ACC112 (cell line): ENCODE measurements around the gene SIK3.
A peak's percentile ranks its signal among the peaks of the same experiment; 100 is the strongest.

Experiments used
- H2AFZ ChIP-seq: fragments of 200-600 bp; sonication (generic); one replicate; pipeline ENCODE4 v1.6.0; 2017; ENCODE audit warnings: antibody characterized with exemption, low read length; ENCODE audit not compliant: unreplicated experiment
- H3K27ac ChIP-seq: fragments of 200-600 bp; sonication (generic); 2 replicates; pipeline ENCODE4 v1.5.1; 2014; ENCODE audit warnings: low read depth, mild to moderate bottlenecking, antibody characterized with exemption, low read length, moderate library complexity
- H3K27me3 ChIP-seq: fragments of 200-600 bp; sonication (generic); 2 replicates; pipeline ENCODE4 v1.6.1; 2014; ENCODE audit warnings: mild to moderate bottlenecking, antibody characterized with exemption, low read length, moderate library complexity, mixed read lengths; ENCODE audit not compliant: insufficient read depth
- H3K36me3 ChIP-seq: fragments of 200-600 bp; sonication (generic); 2 replicates; pipeline ENCODE4 v1.6.1; 2016; ENCODE audit warnings: mild to moderate bottlenecking, antibody characterized with exemption, low read length, moderate library complexity, mixed read lengths; ENCODE audit not compliant: insufficient read depth
- H3K4me1 ChIP-seq: fragments of 200-600 bp; sonication (generic); one replicate; pipeline ENCODE4 v1.6.1; 2016; ENCODE audit warnings: low read length, mixed read lengths; ENCODE audit not compliant: insufficient read depth, unreplicated experiment, control insufficient read depth
- H3K4me3 ChIP-seq: fragments of 200-600 bp; sonication (generic); 2 replicates; pipeline ENCODE4 v1.5.1; 2014; ENCODE audit warnings: mild to moderate bottlenecking, low read depth, low read length
- H3K79me2 ChIP-seq: fragments of 200-600 bp; sonication (generic); one replicate; pipeline ENCODE4 v1.6.0; 2016; ENCODE audit warnings: low read length; ENCODE audit not compliant: control insufficient read depth, unreplicated experiment, insufficient read depth

SIK3 gene

DNA sequence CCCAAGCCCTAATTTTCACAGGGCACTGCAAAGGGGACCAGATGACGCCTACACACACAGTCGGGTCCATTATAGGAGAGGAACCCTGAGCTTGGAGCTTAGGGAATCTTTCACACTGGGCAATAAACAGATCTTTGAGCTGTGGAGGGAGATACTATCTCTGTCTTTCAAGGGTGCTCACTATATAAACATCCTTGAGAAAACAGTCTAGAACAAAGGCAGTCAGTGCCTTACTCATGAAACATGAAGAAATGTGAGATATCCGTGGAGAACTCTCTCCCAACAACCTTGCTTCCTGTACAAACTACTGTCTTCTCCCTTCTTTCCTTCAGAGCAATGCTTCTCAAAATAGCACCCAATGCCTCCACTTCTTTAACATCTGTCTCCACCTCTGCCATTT, 151.8 kb downstream of the SIK3 start:
- Histone ChIP-seq H3K27ac (no peak overlapping the region), H3K79me2 (no peaks in the 10 kb centered on the region), H3K4me3 (no peak overlapping the region), H3K27me3 (no peaks in the 10 kb centered on the region), H2AFZ (no peak overlapping the region), H3K36me3 (peaks cover 10% of the 10 kb centered on the region), H3K4me1 (no peaks in the 10 kb centered on the region)

- Histone ChIP-seq H3K36me3 (peaks cover 9% of the 10 kb centered on the region; the same call in 1 of the 2 replicates), H3K79me2 (no peaks in the 10 kb centered on the region), H2AFZ (no peak overlapping the region), H3K4me1 (no peaks in the 10 kb centered on the region), H3K27ac (no peak overlapping the region), H3K4me3 (no peak overlapping the region), H3K27me3 (no peaks in the 10 kb centered on the region)
Observed at GRCh38 chr11:116939499-116939898, 158.7 kb downstream of the SIK3 start.

DNA sequence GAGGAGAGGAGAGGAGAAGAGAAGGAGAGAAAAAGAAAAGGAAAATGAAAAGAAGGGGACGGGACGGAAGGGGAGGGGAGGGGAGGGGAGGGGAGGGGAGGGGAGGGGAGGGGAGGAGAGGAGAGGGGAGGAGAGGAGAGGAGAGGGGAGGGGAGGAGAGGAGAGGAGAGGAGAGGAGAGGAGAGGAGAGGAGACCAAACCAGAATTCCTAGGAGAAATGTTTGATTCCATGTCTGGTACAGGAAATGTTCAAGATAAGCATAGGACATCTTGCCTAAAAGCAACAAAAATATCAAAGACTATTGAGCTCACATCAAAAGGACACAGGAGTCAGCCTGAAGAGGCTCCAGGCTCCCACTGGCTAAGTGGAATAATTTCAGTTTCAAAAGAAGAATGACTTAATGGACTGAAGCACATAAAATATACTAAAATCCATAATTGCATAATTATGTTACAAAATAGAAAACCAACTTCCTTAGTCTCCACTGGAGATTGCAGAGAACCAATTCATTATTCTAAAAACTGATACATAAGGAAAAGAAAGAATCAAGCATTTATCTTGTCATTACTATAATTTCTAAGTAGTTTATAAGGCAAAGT, 159.7 kb downstream of the SIK3 start:
- Histone ChIP-seq H3K27ac (no peak overlapping the region), H3K27me3 (no peaks in the 10 kb centered on the region)

GRCh38 chr11:116936754-116937446, 161.3 kb downstream of the SIK3 start:
- peaks cover 14% of the 10 kb centered on the region; the same call in 1 of the 2 replicates for H3K36me3 ChIP-seq
- no peaks in the 10 kb centered on the region for H3K27me3 ChIP-seq
- H3K27ac ChIP-seq, result no peak overlapping the region
- H2AFZ ChIP-seq, result no peak overlapping the region
- no peaks in the 10 kb centered on the region for H3K79me2 ChIP-seq
- peaks cover under 1% of the 10 kb centered on the region for H3K4me1 ChIP-seq
- H3K4me3 ChIP-seq, result no peak overlapping the region

More for the DNA sequence above, 159.7 kb downstream of the SIK3 start:
- Histone ChIP-seq H3K4me1 (no peaks in the 10 kb centered on the region), H3K36me3 (peaks cover 14% of the 10 kb centered on the region; the same call in 1 of the 2 replicates), H3K4me3 (no peak overlapping the region), H2AFZ (no peak overlapping the region), H3K79me2 (no peaks in the 10 kb centered on the region)

DNA sequence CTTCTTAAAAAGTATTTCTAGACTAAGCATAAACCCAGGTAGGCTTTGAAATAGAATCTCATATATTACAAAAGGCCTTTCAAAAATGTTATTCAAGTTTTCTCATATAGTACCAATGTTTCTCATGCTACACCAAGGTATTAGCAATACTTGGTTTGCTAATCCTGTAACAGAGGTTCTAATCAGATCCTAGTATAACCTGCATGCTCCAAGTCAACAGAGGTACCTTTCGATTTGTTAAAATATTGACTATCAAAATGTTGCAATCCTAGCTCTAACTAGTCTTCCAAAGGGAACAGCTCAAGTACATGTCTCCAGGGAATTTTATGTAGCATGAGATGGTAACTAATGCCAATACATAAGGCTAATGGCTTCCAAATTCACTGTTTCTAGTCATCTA, 162.7 kb downstream of the SIK3 start:
- Histone ChIP-seq H2AFZ (no peak overlapping the region), H3K79me2 (no peaks in the 10 kb centered on the region), H3K27me3 (no peaks in the 10 kb centered on the region), H3K4me3 (no peak overlapping the region), H3K4me1 (peaks cover 15% of the 10 kb centered on the region), H3K36me3 (peaks cover 14% of the 10 kb centered on the region; the same call in 1 of the 2 replicates), H3K27ac (no peak overlapping the region)

DNA sequence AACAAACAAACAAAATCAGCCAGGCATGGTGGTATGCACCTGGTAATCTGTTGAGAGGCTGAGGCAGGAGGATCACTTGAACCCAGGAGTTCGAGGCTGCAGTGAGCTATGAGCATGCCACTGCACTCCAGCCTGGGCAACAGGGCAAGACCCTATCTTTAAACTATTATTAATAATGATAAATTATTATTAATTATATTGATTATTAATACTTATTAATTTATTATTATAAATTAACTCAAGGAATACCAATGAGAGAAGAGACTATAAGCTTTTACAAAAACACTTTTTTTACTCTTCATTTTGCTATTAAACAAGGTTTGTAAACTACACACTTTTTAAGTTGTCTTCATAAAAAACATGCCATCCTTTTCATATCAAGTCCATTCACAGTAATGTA, 163.1 kb downstream of the SIK3 start:
- Histone ChIP-seq H3K27ac (no peak overlapping the region), H3K27me3 (no peaks in the 10 kb centered on the region), H3K36me3 (peaks cover 14% of the 10 kb centered on the region; the same call in 1 of the 2 replicates), H2AFZ (no peak overlapping the region), H3K4me1 (peaks cover 19% of the 10 kb centered on the region), H3K79me2 (no peaks in the 10 kb centered on the region), H3K4me3 (no peak overlapping the region)

DNA sequence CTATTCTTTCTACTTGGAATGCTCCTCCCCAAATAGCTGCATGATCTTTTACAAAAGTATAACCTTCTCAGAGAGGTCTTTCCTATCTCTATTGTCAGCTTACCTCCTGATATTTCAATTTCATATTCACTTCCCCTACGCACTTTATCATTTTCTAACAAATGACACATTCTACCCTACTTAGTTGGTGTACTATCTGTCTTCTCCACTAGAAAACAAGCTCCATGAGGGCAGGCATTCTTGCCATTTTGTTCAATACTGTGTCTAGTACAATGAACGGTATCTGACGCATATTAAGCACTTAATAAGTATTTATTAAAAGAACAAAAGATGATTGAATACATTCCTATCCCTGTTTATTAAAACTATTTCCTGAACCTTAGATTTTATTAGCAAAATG, 164.3 kb downstream of the SIK3 start:
- Histone ChIP-seq H3K79me2 (no peaks in the 10 kb centered on the region), H3K36me3 (peaks cover 14% of the 10 kb centered on the region; the same call in 1 of the 2 replicates), H3K27ac (no peak overlapping the region), H2AFZ (no peak overlapping the region), H3K27me3 (no peaks in the 10 kb centered on the region), H3K4me1 (peaks cover 26% of the 10 kb centered on the region), H3K4me3 (no peak overlapping the region)

DNA sequence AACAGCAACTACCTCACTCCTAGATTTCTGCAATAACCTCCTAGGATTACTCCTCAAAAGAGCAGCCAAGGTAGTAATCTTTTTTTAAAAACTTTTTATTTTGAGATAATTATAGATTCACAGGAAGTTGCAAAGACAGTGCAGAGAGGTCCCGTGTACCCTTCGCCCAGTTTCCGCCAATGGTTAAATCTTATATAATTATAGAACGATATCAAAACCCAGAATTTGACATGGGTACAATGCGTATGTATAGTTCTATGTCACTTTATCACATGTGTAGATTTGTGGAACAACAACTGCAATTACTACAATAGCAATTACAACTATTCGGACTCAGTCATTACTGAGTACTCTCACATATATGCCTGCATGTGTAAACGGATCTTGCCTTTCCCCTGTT, 166.0 kb downstream of the SIK3 start:
- Histone ChIP-seq H3K36me3 (peaks cover 14% of the 10 kb centered on the region; the same call in 1 of the 2 replicates), H3K27ac (no peak overlapping the region), H3K27me3 (no peaks in the 10 kb centered on the region), H3K79me2 (no peaks in the 10 kb centered on the region), H3K4me1 (peaks cover 29% of the 10 kb centered on the region), H3K4me3 (no peak overlapping the region), H2AFZ (no peak overlapping the region)

DNA sequence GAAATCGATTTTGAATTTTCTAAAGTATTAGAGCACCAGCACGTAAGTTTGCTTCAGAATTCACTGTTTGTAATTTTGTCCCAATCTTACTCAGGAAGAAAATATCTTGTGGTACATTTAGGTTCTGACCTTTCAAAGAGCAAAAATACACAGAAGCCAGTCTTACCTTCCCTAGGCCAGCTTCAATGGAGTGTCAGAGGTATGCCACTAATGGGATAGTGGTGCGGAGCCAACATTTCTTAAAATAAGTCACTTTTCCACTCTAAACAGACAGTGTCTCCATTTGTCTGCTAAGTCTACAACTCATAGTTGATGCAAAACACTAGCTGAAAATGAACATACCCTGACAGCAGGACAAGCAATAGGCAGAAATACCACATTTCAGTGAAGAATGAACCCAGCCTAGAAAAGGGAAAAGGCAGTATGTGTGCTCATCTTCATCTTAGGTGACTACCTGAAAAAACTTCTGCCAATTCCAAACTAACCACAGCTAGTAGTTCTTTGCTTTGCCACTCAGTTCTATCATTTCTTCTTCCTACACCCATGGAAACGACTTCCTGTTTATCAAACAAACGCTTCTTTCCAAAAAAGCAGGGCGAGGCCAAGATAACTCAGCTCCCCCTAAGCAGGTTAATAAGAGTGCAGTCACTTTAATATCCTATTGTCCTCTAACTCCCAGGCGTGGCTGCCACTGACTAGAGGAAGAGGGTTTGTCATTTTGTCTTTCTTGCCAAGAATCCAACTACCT, 166.8 kb downstream of the SIK3 start:
- Histone ChIP-seq H3K27me3 (no peaks in the 10 kb centered on the region), H3K36me3 (peaks cover 7% of the 10 kb centered on the region; the same call in 1 of the 2 replicates), H3K4me3 (no peak overlapping the region), H2AFZ (no peak overlapping the region), H3K79me2 (no peaks in the 10 kb centered on the region), H3K27ac (no peak overlapping the region), H3K4me1 (peaks cover 29% of the 10 kb centered on the region)

- H2AFZ ChIP-seq, result no peak overlapping the region
- no peaks in the 10 kb centered on the region for H3K27me3 ChIP-seq
- H3K4me1 ChIP-seq, result peaks cover 29% of the 10 kb centered on the region
- H3K4me3 ChIP-seq, result peak overlapping the region; percentile 72
- no peak overlapping the region for H3K27ac ChIP-seq
- peaks cover 5% of the 10 kb centered on the region; the same call in 1 of the 2 replicates for H3K36me3 ChIP-seq
- H3K79me2 ChIP-seq, result no peaks in the 10 kb centered on the region
Observed at GRCh38 chr11:116930586-116930985, 167.6 kb downstream of the SIK3 start.
